Measurements from ENCODE around the gene ZFYVE28. TPM values are rescaled to one million over a fixed set of nuclear protein-coding genes. Genes with fewer than 3 reads are reported as not detected.
"Not testable (repeated sequence)": the region's sequence is repeated elsewhere in the genome, so short reads cannot be mapped to it uniquely, and the experiment has no call there.

The ZFYVE28 gene
- total RNA-seq, 1 donor = 10.5 TPM

DNA sequence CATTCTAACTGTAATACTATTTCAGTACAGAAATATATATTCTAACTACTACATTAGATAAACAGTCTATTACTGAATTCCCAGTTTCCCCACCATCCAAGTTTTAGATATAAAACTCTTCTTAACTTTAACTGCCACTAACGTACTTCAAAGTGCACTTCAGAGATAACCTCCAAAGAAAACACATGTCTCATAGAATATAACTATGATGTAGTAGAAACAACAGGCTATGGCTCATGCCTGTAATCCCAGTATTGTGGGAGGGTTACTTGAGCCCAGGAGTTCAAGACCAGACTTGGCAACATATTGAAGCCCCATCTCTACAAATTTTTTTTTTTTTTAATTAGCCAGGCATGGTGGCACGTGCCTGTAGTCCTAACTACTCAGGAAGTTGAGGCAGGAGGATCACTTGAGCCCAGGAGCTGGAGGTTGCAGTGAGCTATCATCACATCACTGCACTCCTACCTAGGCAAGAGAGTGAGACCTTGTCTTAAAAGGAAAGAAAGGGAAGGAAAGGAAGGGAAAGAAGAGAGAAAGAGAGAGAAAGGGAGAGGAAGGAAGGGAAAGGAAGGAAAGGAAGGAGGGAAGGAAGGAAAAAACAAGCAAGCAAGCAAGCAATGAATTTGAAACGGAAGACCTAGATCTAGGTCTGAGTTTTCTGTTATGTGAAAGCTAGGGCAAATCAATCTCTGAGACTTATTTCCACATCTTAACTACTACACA, 181.3 kb downstream of the ZFYVE28 start:
- TF ChIP-seq, protein P1, sequence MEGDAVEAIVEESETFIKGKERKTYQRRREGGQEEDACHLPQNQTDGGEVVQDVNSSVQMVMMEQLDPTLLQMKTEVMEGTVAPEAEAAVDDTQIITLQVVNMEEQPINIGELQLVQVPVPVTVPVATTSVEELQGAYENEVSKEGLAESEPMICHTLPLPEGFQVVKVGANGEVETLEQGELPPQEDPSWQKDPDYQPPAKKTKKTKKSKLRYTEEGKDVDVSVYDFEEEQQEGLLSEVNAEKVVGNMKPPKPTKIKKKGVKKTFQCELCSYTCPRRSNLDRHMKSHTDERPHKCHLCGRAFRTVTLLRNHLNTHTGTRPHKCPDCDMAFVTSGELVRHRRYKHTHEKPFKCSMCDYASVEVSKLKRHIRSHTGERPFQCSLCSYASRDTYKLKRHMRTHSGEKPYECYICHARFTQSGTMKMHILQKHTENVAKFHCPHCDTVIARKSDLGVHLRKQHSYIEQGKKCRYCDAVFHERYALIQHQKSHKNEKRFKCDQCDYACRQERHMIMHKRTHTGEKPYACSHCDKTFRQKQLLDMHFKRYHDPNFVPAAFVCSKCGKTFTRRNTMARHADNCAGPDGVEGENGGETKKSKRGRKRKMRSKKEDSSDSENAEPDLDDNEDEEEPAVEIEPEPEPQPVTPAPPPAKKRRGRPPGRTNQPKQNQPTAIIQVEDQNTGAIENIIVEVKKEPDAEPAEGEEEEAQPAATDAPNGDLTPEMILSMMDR (IDR thresholded peaks at IDR 0.05; ENCODE audit: extremely low read depth, low read depth, low read length) = no peak
- Histone ChIP-seq H3K79me2 (ENCODE audit: insufficient read depth, low read length) (peaks cover 59% of the 10 kb centered on the region), H3K27ac (ENCODE audit: low read depth, low read length) (no peak overlapping the region), H3K27me3 (ENCODE audit: insufficient read depth, low read length) (no peaks in the 10 kb centered on the region), H3K4me2 (ENCODE audit: insufficient read depth, low read length) (no peak overlapping the region), H3K9me3 (ENCODE audit: low read depth, low read length) (no peaks in the 10 kb centered on the region), H2AFZ (ENCODE audit: low read length) (no peak overlapping the region), H3K36me3 (ENCODE audit: insufficient read depth, low read length) (peaks cover 18% of the 10 kb centered on the region), H4K20me1 (ENCODE audit: insufficient read depth, low read length) (peaks cover 15% of the 10 kb centered on the region), H3K4me1 (ENCODE audit: insufficient read depth, low read length) (peaks cover 22% of the 10 kb centered on the region), H3K4me3 (ENCODE audit: insufficient read depth, low read length) (no peak overlapping the region)
- no peak for DNase-seq (ENCODE audit: insufficient read length, low spot score, missing footprints)

DNA sequence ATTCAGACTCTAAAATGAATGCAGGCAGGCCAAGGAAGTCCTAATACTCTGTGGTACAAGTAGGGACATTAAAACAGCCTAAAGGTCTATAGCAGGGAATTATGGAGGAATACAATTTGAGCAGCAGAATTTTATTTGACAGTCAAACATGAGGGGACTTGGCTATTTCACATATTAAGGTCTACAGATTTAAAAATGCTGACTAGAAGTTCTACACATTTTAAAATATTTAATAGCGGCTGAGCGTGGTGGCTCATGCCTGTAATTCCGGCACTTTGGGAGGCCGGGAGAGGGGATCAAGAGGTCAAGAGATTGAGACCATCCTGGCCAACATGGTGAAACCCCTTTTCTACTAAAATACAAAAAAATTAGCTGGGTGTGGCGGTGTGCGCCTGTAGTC, 187.4 kb downstream of the ZFYVE28 start:
- no peaks in the 10 kb centered on the region for H4K20me1 ChIP-seq (ENCODE audit: insufficient read depth, low read length)
- DNase-seq (ENCODE audit: insufficient read length, low spot score, missing footprints) = no peak
- TF ChIP-seq, protein P1 (IDR thresholded peaks at IDR 0.05; ENCODE audit: extremely low read depth, low read depth, low read length) = no peak

DNA sequence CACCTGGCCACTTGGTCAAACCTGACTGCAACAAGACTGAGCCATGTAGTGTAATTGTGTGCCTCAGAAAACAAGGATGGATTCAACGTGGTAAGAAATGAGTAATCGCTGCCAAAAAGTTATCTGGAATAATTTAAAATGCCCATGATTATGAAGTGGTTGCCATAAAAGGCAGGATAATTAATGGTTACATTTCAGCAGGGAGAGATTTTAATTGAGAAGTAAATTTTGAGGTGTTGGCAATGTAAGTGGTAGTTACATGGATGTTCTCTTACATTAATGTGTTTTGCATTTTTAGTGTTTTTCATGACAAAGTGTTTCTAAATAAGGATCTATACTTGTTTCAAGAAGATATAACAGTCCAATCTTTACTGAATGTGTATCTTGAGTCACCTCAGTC, 192.2 kb downstream of the ZFYVE28 start:
- H3K4me2 ChIP-seq (ENCODE audit: insufficient read depth, low read length) = no peak overlapping the region
- no peaks in the 10 kb centered on the region for H4K20me1 ChIP-seq (ENCODE audit: insufficient read depth, low read length)
- peaks cover 3% of the 10 kb centered on the region for H3K36me3 ChIP-seq (ENCODE audit: insufficient read depth, low read length)
- no peak overlapping the region for H3K27ac ChIP-seq (ENCODE audit: low read depth, low read length)
- H3K9me3 ChIP-seq (ENCODE audit: low read depth, low read length) = no peaks in the 10 kb centered on the region
- H3K4me1 ChIP-seq (ENCODE audit: insufficient read depth, low read length) = no peaks in the 10 kb centered on the region
- DNase-seq (ENCODE audit: insufficient read length, low spot score, missing footprints) = no peak
- no peak overlapping the region for H3K4me3 ChIP-seq (ENCODE audit: insufficient read depth, low read length)
- no peak overlapping the region for H2AFZ ChIP-seq (ENCODE audit: low read length)
- H3K79me2 ChIP-seq (ENCODE audit: insufficient read depth, low read length) = no peaks in the 10 kb centered on the region
- TF ChIP-seq, protein P1 (IDR thresholded peaks at IDR 0.05; ENCODE audit: extremely low read depth, low read depth, low read length) = no peak
- H3K27me3 ChIP-seq (ENCODE audit: insufficient read depth, low read length) = no peaks in the 10 kb centered on the region

More for the DNA sequence above, 187.4 kb downstream of the ZFYVE28 start:
- Histone ChIP-seq H2AFZ (ENCODE audit: low read length) (no peak overlapping the region), H3K27me3 (ENCODE audit: insufficient read depth, low read length) (no peaks in the 10 kb centered on the region), H3K4me3 (ENCODE audit: insufficient read depth, low read length) (no peak overlapping the region), H3K27ac (ENCODE audit: low read depth, low read length) (no peak overlapping the region), H3K4me1 (ENCODE audit: insufficient read depth, low read length) (no peaks in the 10 kb centered on the region), H3K9me3 (ENCODE audit: low read depth, low read length) (no peaks in the 10 kb centered on the region), H3K36me3 (ENCODE audit: insufficient read depth, low read length) (peaks cover 19% of the 10 kb centered on the region), H3K79me2 (ENCODE audit: insufficient read depth, low read length) (peaks cover 9% of the 10 kb centered on the region), H3K4me2 (ENCODE audit: insufficient read depth, low read length) (no peak overlapping the region)

DNA sequence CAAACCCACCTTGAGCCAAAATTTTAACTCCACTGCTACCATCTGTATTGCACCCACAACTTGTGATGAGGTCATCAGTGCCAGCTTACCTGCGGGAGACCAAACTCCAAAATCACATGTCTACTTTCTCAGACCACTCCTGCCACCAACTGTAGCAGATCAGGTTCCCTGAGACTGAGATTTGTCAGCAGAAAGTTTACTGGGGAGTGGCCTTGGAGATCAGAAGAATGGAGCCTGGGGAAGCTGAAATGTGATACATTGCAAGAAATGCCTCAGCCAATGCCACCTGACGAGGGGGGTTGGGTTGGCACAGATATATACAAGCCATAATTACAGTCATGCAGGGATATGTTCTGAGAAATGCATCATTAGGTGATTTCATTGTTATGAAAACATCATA, 195.6 kb downstream of the ZFYVE28 start:
- Histone ChIP-seq H3K36me3 (ENCODE audit: insufficient read depth, low read length) (no peaks in the 10 kb centered on the region), H3K4me1 (ENCODE audit: insufficient read depth, low read length) (peaks cover 4% of the 10 kb centered on the region), H3K4me3 (ENCODE audit: insufficient read depth, low read length) (no peak overlapping the region), H3K9me3 (ENCODE audit: low read depth, low read length) (no peaks in the 10 kb centered on the region), H3K27me3 (ENCODE audit: insufficient read depth, low read length) (no peaks in the 10 kb centered on the region), H3K79me2 (ENCODE audit: insufficient read depth, low read length) (no peaks in the 10 kb centered on the region), H3K27ac (ENCODE audit: low read depth, low read length) (no peak overlapping the region), H3K4me2 (ENCODE audit: insufficient read depth, low read length) (no peak overlapping the region), H2AFZ (ENCODE audit: low read length) (no peak overlapping the region), H4K20me1 (ENCODE audit: insufficient read depth, low read length) (no peaks in the 10 kb centered on the region)
- TF ChIP-seq, protein P1 (IDR thresholded peaks at IDR 0.05; ENCODE audit: extremely low read depth, low read depth, low read length) = no peak
- no peak for DNase-seq (ENCODE audit: insufficient read length, low spot score, missing footprints)

DNA sequence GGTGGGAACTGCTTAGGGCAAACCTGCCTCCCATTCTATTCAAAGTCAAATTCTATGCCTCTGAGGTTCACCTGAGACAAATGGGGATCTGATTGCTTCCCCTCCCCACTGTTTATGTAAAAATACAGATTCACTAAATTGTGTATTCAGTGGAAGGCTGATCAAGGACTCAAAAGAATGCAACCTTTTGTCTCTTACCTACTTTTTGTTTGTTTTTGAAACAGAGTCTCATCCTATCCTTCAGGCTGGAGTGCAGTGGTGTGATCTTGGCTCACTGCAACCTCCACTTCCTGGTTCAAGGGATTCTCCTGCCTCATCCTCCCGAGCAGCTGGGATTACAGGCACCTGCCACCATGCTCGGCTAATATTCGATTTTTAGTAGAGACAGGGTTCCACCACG, 197.1 kb downstream of the ZFYVE28 start:
- not testable (repeated sequence) for H3K27me3 ChIP-seq (ENCODE audit: insufficient read depth, low read length); H3K79me2 ChIP-seq (ENCODE audit: insufficient read depth, low read length); H3K36me3 ChIP-seq (ENCODE audit: insufficient read depth, low read length); DNase-seq (ENCODE audit: insufficient read length, low spot score, missing footprints); H3K27ac ChIP-seq (ENCODE audit: low read depth, low read length); H3K4me3 ChIP-seq (ENCODE audit: insufficient read depth, low read length); H3K4me2 ChIP-seq (ENCODE audit: insufficient read depth, low read length); H2AFZ ChIP-seq (ENCODE audit: low read length); H3K9me3 ChIP-seq (ENCODE audit: low read depth, low read length); H4K20me1 ChIP-seq (ENCODE audit: insufficient read depth, low read length); H3K4me1 ChIP-seq (ENCODE audit: insufficient read depth, low read length)

Measured in osteoblast (primary cell).